Endothelial cell of umbilical vein (primary cell): Measurements from ENCODE around the gene CUEDC1.

ENCODE experiments used
- CTCF ChIP-seq, 2 donors: IDR thresholded peaks; 1 replicate in 1 of 2; 2 replicates in 1 of 2; pipeline ENCODE4 v1.5.1; 2011; ENCODE audit warnings: low read length in 2 of 2, mild to moderate bottlenecking in 2 of 2, moderate library complexity in 2 of 2, control low read depth in 1 of 2, inconsistent platforms in 1 of 2, low read depth in 1 of 2; ENCODE audit not compliant: insufficient read depth in 1 of 2; ENCODE audit errors: extremely low read depth in 1 of 2
- FOS ChIP-seq: IDR thresholded peaks from 2 replicates; pipeline ENCODE4 v1.6.1; 2011; ENCODE audit warnings: mild to moderate bottlenecking, low read length, moderate library complexity, borderline replicate concordance; ENCODE audit not compliant: insufficient read depth

GRCh38 chr17:57830880-57831279 is 124.3 kb downstream of the CUEDC1 start:
- TF ChIP-seq CTCF (IDR thresholded peaks at IDR 0.05; ENCODE audit: extremely low read depth in 1 of 2, insufficient read depth in 1 of 2, low read depth in 1 of 2, low read length in 2 of 2) (no peak), FOS (no peak)
